ENCODE data around the gene AASS.

Gene AASS

GRCh38 chr7:122118757-122119156 is 25.3 kb downstream of the AASS start:
- DNase-seq (ENCODE audit: low read depth), result no peak

DNA sequence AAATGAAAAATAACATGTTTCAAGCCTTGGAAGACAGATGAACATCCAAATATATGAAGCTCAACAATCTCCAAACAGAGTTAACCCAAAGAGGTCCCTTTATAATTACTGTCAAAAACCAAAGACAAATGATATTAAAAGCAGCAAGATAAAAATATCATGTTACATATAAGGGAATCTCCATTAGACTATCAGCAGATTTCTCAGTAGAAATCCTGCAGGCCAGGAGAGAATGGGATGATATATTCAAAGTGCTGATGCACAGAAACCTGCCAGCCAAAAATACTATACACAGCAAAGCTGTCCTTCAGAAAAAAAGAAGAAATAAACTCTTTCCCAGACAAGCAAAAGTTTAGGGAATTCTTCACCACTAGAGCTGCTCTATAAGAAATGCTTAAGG is 41.0 kb downstream of the AASS start:
- DNase-seq (ENCODE audit: low read depth), result no peak

- no peak for DNase-seq (ENCODE audit: low read depth)
Measured at GRCh38 chr7:122100021-122100420, 44.0 kb downstream of the AASS start.

- no peak for DNase-seq (ENCODE audit: low read depth)
Measured at GRCh38 chr7:122095642-122096041, 48.4 kb downstream of the AASS start.

GRCh38 chr7:122094549-122094948 is 49.5 kb downstream of the AASS start:
- DNase-seq (ENCODE audit: low read depth), result no peak

DNA sequence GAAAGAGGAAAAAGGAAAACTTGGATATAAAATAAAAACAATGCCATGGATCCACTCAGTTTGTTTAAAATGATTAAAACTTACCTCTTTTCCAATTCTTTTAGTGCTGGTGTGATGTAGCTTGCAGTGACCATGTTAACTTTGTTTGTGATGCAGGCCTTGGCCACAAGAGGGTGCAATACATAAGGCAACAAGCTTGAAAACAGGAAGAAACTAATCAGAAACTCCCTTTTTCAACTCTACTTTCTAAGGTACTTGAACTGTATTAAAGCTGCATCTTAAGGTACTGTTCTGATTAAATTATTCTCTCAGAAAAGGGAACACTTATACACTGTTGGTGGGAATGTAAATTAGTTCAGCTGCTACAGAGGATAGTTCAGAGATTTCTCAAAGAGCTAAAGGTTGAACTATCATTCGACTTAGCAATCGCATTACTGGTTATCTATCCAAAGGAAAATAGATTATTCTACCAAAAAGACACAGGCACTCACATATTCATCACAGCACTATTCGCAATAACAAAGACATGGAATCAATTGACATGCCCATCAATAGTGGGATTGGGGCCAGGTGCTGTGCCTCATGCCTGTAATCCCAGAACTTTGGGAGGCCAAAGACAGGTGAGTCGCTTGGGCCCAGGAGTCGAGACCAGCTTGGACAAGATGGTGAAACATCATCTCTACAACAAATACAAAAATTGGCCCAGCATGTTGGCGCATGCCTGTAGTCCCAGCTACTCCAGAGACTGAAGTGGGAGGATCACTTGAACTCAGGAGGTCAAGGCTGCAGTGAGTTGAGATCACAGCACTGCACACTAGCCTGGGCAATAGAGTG is 50.9 kb downstream of the AASS start:
- peak; percentile 28 for DNase-seq (ENCODE audit: low read depth)

DNA sequence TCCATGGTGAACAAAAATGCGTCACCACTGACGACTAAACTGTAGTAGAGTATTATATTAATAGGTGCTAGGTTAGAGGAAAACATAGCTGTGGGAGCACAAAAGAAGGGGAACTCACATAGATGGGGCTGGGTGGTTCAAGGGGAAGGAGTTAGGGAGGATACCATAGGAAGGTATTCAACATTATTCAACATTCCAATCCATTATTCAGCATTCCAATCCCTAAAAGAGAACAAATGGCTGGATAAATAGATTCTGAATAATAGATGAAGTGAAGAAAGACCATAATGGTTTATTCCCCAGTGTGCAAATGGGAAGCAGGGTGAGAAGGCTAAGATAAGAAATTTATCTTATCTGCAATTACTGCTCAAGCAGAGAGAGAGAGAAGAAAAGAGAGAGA is 61.4 kb downstream of the AASS start:
- no peak for DNase-seq (ENCODE audit: low read depth)

DNA sequence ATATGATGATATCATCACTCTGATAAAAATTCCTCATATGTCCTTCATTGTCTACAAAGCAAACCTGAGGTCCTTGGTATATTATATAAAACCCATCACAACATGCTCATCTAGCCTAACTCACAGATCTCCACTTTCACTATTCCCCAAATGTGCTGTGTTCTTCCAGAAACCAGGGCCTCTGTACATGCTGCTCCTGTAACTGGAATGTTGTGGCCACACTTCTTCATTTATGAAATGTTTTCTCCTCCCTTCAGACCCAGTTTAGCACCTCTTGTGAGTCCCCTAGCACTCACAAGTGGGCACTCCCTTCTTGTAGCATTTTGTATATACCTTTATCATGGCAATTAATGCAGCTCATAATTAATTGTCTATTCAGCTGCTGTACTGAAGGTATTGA is 61.9 kb downstream of the AASS start:
- no peak for DNase-seq (ENCODE audit: low read depth)

DNA sequence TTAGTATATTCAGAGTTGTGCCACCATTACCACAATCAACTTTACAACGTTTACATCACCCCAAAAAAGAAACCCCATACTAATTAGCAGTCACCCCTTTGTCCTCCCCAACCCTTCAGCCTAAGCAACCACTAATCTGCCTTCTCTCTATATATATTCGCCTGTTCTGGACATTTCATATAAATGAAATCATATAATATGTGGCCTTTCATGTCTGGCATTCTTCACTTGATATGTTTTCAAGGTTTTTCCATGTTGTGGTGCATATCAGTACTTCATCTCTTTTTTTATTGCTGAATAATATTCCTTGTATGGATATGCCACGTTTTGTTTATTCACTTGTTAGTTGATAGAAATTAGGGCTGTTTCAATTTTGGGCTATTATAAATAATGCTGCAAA is 70.4 kb downstream of the AASS start:
- DNase-seq (ENCODE audit: low read depth), result no peak

- DNase-seq (ENCODE audit: low read depth), result no peak
Measured at GRCh38 chr7:122072924-122073599, 71.0 kb downstream of the AASS start.

GRCh38 chr7:122072272-122072671 is 71.8 kb downstream of the AASS start:
- no peak for DNase-seq (ENCODE audit: low read depth)

DNA sequence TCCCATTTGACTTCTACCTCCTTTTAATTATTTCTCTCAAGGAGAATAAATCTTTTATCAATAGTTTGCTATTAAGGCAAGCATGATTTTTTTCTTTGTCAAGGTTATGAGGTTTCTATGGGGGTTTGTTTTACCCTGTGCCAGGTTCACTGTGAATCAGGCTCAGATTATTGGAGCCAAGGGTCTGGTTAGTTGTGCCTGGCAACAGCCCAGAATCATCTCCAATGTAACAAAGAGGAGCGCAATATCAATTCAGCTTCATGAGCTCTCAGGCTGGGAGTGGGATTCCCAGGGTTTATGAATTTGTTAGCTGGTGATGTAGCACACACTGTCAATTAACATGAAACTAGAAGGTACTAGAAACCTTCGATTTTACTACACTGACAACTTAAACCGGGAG is 73.2 kb downstream of the AASS start:
- DNase-seq (ENCODE audit: low read depth), result no peak

DNA sequence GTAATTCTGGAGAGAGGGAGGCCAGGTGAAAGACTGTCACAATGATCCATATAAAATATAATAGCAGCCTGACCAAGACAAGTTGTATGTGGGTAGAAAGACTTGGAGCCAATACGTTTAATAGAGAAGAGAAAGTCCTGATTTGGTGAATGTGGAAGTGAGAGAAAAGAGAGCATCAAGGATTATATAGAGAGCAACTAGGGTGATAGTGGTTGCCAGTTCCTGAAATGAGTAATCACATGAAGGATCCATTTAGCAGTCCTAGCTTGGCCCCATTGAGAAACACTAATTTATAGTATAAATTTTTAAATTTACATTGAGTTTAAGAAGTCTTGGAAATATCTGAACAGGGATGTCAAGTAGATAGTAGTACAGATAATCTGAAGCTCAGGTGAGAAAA is 74.0 kb downstream of the AASS start:
- DNase-seq (ENCODE audit: low read depth), result no peak

DNA sequence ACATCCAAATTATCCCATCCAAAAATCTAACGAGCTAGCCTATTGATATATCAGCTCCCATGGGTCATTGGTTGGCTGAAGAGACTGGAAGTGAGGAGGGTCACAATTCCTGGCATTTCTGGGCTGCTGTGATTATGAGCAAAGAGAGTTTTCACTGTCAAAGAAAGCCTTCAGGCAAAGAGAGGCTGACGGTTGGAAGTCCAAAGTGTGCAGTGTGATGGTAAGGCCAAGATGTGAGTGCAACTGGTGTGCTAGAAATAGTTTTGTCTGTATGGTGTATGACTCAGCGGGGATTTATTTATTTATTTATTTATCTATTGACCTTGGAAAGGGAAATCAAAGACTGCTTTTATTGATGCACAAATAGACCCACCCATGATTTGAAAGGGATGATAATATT is 75.0 kb downstream of the AASS start:
- no peak for DNase-seq (ENCODE audit: low read depth)

DNA sequence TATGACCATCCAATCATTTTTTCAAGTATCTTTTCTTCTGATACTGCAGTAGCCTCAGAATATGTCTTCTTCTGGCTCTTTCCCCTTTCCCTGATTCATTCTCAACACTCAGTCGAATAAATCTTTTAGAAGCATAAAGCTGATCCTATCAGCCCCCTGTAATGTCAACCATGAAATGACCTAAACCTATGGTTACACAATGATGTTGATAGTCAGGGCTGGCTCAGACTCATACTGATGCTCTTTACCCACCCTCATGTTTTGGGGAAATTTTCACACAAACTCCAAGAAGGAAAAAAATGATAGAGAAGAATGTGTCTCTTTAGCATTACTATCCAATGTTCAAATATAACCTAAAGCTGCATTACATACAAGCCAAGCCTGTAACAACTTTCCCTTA is 76.0 kb downstream of the AASS start:
- no peak for DNase-seq (ENCODE audit: low read depth)

- no peak for DNase-seq (ENCODE audit: low read depth)
Measured at GRCh38 chr7:122067077-122067476, 77.0 kb downstream of the AASS start.

- DNase-seq (ENCODE audit: low read depth), result no peak
Measured at GRCh38 chr7:122064971-122065370, 79.1 kb downstream of the AASS start.

GRCh38 chr7:122063146-122063545 is 80.9 kb downstream of the AASS start:
- DNase-seq (ENCODE audit: low read depth), result no peak

DNA sequence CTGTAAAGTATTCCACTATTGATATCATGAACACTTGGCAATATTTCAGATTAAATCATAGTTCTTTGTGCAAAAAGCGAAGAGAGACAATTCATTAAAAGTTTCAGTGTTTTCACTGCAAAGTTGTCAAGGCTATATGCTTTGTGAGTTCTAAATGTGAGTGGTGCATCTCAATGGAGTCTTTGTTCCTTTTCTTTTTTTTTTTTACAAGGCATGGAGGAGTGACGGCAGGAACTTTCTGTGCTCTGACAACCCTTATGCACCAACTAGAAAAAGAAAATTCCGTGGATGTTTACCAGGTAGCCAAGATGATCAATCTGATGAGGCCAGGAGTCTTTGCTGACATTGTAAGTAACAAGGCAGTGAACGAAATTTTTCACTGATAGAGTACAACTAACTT is 84.5 kb downstream of the AASS start:
- no peak for DNase-seq (ENCODE audit: low read depth)

DNA sequence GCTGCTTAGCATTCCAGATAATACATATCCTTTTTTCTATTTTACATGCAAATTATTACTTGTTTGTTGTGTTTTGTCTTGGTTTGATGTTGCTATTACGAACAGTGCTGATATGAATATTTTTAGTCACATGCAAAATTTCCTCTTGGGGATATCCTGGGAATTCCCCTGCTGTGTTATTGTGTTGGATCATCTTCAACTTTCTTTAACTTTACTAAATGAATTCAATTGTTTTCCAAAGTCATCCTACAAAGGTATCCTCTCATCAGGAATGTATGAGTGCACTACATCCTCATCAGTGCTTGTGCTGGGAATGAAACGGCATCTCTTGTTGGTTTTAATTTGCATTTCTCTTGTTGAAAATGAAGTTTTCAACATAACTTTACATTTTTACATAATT is 87.1 kb downstream of the AASS start:
- DNase-seq (ENCODE audit: low read depth), result no peak

GRCh38 chr7:122055073-122055472 is 89.0 kb downstream of the AASS start:
- DNase-seq (ENCODE audit: low read depth), result no peak

- no peak for DNase-seq (ENCODE audit: low read depth)
Measured at GRCh38 chr7:122054393-122054792, 89.7 kb downstream of the AASS start.

GRCh38 chr7:122046402-122046801 is 97.6 kb downstream of the AASS start:
- no peak for DNase-seq (ENCODE audit: low read depth)

GRCh38 chr7:122040147-122040546 is 103.9 kb downstream of the AASS start:
- DNase-seq (ENCODE audit: low read depth), result no peak

Measured in activated gamma-delta T cell treated with anti-CD3 and anti-CD28 coated beads, Interleukin-2, amount 50 U/mL, for 16 hours (primary cell).